K562 (cell line): ENCODE data around the gene NAP1L1. TPM values are rescaled to one million over a fixed set of nuclear protein-coding genes. Genes with fewer than 3 reads are reported as not detected.

Experiments
- BACH1 ChIP-seq: fragments of 200-800 bp; sonication (Bioruptor generic); IDR thresholded peaks from 2 replicates; pipeline ENCODE4 v1.6.1; 2016; ENCODE audit warnings: missing genetic modification characterization, missing compliant biosample characterization
- CBFA2T2 ChIP-seq: fragments of 450-650 bp; conservative IDR thresholded peaks from 2 replicates; pipeline ENCODE4 v1.6.1; 2017; ENCODE audit warnings: mild to moderate bottlenecking
- DNMT1 ChIP-seq: fragments of 450-650 bp; IDR thresholded peaks from 2 replicates; pipeline ENCODE4 v1.6.1; 2016; ENCODE audit warnings: antibody characterized with exemption, mild to moderate bottlenecking
- FOS ChIP-seq: IDR thresholded peaks from 3 replicates; pipeline ENCODE4 v1.6.1; 2011; ENCODE audit not compliant: insufficient read length; ENCODE audit errors: extremely low read depth
- FOXA3 ChIP-seq, 2 experiments: fragments of 450-650 bp in 1 of 2; sonication (generic) in 1 of 2; formaldehyde crosslinking; IDR thresholded peaks in 1 of 2; conservative IDR thresholded peaks in 1 of 2; 2 replicates each; pipeline versions ENCODE4 v1.4.0 to v1.8.0; 2020 to 2022; ENCODE audit warnings: mild to moderate bottlenecking in 2 of 2, missing genetic modification reagents in 1 of 2
- FOXJ3 ChIP-seq: sonication (generic); formaldehyde crosslinking; IDR thresholded peaks from 2 replicates; pipeline ENCODE4 v1.4.0; 2020; ENCODE audit warnings: mild to moderate bottlenecking, missing genetic modification reagents
- HMGN3 ChIP-seq: IDR thresholded peaks from 2 replicates; pipeline ENCODE4 v1.6.1; 2011; ENCODE audit warnings: borderline replicate concordance, low read depth, mild to moderate bottlenecking, mixed read lengths, low read length; ENCODE audit not compliant: insufficient read length; ENCODE audit errors: extremely low read depth
- PHF20 ChIP-seq: fragments of 450-650 bp; IDR thresholded peaks from 2 replicates; pipeline ENCODE4 v1.6.1; 2018; ENCODE audit not compliant: partially characterized antibody
- POLR2AphosphoS5 ChIP-seq: IDR thresholded peaks from 2 replicates; pipeline ENCODE4 v1.6.1; 2011; ENCODE audit warnings: mild to moderate bottlenecking, low read depth, low read length, moderate library complexity; ENCODE audit not compliant: control insufficient read depth, insufficient read depth
- RFX1 ChIP-seq: fragments of 450-650 bp; IDR thresholded peaks from 2 replicates; pipeline ENCODE4 v1.6.1; 2016; ENCODE audit warnings: mild to moderate bottlenecking, moderate library complexity
- TAF15 ChIP-seq: fragments of 200-400 bp; formaldehyde crosslinking; IDR thresholded peaks from 2 replicates; pipeline ENCODE4 v1.6.1; 2017; ENCODE audit warnings: mild to moderate bottlenecking, low read depth, low read length, moderate library complexity
- ZC3H11A ChIP-seq: IDR thresholded peaks from 2 replicates; pipeline ENCODE4 v1.6.1; 2012; ENCODE audit warnings: low read depth, low read length, improper control_type of control experiment
- ZNF212 ChIP-seq: fragments of 450-650 bp; formaldehyde crosslinking; IDR thresholded peaks from 2 replicates; pipeline ENCODE4 v1.4.0; 2020; ENCODE audit warnings: mild to moderate bottlenecking
- ZNF830 ChIP-seq: fragments of 250-450 bp; sonication (Bioruptor Pico); IDR thresholded peaks from 2 replicates; pipeline ENCODE4 v1.5.0; 2021; ENCODE audit warnings: mild to moderate bottlenecking
- polyA plus RNA-seq, 8 experiments: library from polyadenylated mRNA; depleted of rRNA in 4 of 8; stranded (reverse) in 5 of 8; unstranded in 3 of 8; fragments of >200 nt; fragmentation: Nextera tagmentation in 2 of 8; fragmentation: Illumina TruSeq in 1 of 8; extraction: Ambion mirVana in 2 of 8; extraction: Trizol in 1 of 8; gene quantifications; 2 replicates each; pipeline versions ENCODE4 v1.2.1 to v1.2.3, GENCODE V29; 2011 to 2014; ENCODE audit warnings: inconsistent platforms in 1 of 8, missing spikeins in 1 of 8
- total RNA-seq, 7 experiments: library from RNA; depleted of rRNA in 6 of 7; stranded (reverse); fragments of >200 nt in 6 of 7; fragmentation: Illumina TruSeq in 2 of 7; extraction: Trizol in 2 of 7; gene quantifications; 2 replicates each; pipeline versions ENCODE4 v1.2.1 to v1.2.3, GENCODE V29; 2011 to 2021; ENCODE audit warnings: low replicate concordance in 1 of 7
- TF ChIP-seq, protein P1 (sequence below): fragments of 250-450 bp; sonication (Bioruptor Pico); IDR thresholded peaks from 2 replicates; pipeline ENCODE4 v1.8.0; 2021; ENCODE audit warnings: moderate library complexity, mild to moderate bottlenecking, inconsistent platforms
- TF ChIP-seq, protein P2 (sequence below): fragments of 450-650 bp; IDR thresholded peaks from 2 replicates; pipeline ENCODE4 v1.6.1; 2016; ENCODE audit warnings: mild to moderate bottlenecking

Gene NAP1L1
- total and polyA plus RNA-seq, 9 of the 15 experiments (the other 6 are each of a cell fraction or from before 2014, with no cell fraction given) = 287 to 747 (median 450) TPM

DNA sequence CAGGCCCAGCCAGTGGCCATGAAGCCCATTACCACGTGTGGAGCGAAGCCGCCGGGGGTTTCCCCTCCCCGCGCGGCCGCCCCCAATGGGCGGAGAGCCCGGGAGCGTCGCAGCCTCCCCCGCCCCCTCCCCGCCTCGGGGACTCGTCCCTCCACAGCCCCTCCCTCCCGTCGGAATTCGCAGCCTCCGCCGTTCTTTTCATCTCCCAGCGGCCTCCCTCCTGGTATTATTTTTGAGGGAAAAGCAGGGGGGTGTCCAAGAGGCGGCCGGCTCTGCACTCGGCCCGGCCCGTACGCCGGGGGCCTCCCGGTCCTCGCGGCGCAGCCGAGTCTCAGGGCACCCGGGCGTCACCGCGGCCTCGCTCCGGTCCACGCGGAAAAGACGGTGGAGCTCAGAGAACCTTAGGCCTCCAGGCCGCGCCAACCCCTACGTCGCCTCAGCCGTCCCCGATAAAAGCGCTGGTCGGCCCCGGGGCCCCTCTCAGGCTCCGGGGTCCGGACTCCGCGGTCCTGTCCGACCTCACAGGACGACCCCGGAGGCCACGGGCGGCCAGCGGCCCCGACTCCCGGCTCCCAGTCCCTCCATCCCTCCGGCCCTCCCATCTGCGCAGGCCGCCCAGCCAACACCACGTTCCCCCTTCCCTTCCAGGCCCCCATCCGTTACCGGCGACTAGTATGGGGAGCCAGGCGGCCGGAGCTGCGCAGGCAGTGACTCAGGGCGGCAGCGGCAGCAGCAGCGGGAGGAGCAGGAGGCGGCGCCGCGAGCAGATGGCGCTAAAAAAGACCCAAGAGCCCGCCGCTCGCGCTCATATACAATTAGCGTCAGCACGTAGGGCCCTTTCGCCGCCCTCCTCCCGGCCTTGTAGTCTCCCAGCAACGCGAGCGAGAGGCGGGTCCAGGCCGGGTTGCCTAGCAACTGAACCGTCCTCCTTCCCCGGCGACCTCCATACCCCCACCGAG is at the start of gene NAP1L1 (continued):
- TF ChIP-seq POLR2AphosphoS5 = peak; percentile 83
- TF ChIP-seq, protein P1, sequence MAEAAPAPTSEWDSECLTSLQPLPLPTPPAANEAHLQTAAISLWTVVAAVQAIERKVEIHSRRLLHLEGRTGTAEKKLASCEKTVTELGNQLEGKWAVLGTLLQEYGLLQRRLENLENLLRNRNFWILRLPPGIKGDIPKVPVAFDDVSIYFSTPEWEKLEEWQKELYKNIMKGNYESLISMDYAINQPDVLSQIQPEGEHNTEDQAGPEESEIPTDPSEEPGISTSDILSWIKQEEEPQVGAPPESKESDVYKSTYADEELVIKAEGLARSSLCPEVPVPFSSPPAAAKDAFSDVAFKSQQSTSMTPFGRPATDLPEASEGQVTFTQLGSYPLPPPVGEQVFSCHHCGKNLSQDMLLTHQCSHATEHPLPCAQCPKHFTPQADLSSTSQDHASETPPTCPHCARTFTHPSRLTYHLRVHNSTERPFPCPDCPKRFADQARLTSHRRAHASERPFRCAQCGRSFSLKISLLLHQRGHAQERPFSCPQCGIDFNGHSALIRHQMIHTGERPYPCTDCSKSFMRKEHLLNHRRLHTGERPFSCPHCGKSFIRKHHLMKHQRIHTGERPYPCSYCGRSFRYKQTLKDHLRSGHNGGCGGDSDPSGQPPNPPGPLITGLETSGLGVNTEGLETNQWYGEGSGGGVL (CRISPR knock-in tag) = no peak
- no peak for TF ChIP-seq CBFA2T2
- TF ChIP-seq HMGN3 = peak; percentile 35
- no peak for TF ChIP-seq DNMT1
- TF ChIP-seq RFX1 = peak; percentile 100
- no peak for TF ChIP-seq ZNF212 (CRISPR knock-in tag)
- no peak for TF ChIP-seq ZC3H11A
- TF ChIP-seq PHF20 = no peak
- TF ChIP-seq, protein P2, sequence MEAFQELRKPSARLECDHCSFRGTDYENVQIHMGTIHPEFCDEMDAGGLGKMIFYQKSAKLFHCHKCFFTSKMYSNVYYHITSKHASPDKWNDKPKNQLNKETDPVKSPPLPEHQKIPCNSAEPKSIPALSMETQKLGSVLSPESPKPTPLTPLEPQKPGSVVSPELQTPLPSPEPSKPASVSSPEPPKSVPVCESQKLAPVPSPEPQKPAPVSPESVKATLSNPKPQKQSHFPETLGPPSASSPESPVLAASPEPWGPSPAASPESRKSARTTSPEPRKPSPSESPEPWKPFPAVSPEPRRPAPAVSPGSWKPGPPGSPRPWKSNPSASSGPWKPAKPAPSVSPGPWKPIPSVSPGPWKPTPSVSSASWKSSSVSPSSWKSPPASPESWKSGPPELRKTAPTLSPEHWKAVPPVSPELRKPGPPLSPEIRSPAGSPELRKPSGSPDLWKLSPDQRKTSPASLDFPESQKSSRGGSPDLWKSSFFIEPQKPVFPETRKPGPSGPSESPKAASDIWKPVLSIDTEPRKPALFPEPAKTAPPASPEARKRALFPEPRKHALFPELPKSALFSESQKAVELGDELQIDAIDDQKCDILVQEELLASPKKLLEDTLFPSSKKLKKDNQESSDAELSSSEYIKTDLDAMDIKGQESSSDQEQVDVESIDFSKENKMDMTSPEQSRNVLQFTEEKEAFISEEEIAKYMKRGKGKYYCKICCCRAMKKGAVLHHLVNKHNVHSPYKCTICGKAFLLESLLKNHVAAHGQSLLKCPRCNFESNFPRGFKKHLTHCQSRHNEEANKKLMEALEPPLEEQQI = no peak
- no peak for TF ChIP-seq FOS
- no peak for TF ChIP-seq ZNF830 (CRISPR knock-in tag)
- no peak for TF ChIP-seq BACH1
- no peak for TF ChIP-seq TAF15
- TF ChIP-seq FOXJ3 (CRISPR knock-in tag) = no peak
- no peak for TF ChIP-seq FOXA3 (CRISPR knock-in tag; conservative IDR thresholded peaks at IDR 0.05 in 1 of 2, IDR thresholded peaks at IDR 0.05 in 1 of 2)
